Neural cell (in vitro differentiated cells): Measurements from ENCODE around the gene BCL7B.

Experiments used
- CTCF ChIP-seq: fragments of 450-650 bp; IDR thresholded peaks from 2 replicates; pipeline ENCODE4 v1.5.1; 2014; ENCODE audit warnings: antibody characterized with exemption, mild to moderate bottlenecking, moderate library complexity; ENCODE audit not compliant: poor library complexity, severe bottlenecking
- EP300 ChIP-seq: fragments of 450-650 bp; conservative IDR thresholded peaks from 2 replicates; pipeline ENCODE4 v1.6.1; 2014; ENCODE audit warnings: antibody characterized with exemption, mild to moderate bottlenecking, moderate library complexity; ENCODE audit not compliant: poor library complexity, severe bottlenecking
- EZH2 ChIP-seq: fragments of 200-600, 300-800 bp; shearing (Covaris generic), sonication (generic); IDR thresholded peaks from 2 replicates; pipeline ENCODE4 v1.6.1; 2014; ENCODE audit warnings: antibody characterized with exemption, low read length, borderline replicate concordance, mild to moderate bottlenecking; ENCODE audit not compliant: insufficient read depth, poor library complexity, severe bottlenecking
- POLR2AphosphoS5 ChIP-seq: IDR thresholded peaks from 2 replicates; pipeline ENCODE4 v1.6.1; 2012
- RAD21 ChIP-seq: fragments of 450-650 bp; conservative IDR thresholded peaks from 2 replicates; pipeline ENCODE4 v1.6.1; 2014; ENCODE audit warnings: antibody characterized with exemption, mild to moderate bottlenecking, moderate library complexity

GRCh38 chr7:73572767-73573186 lies 15.3 kb upstream of the BCL7B start:
- TF ChIP-seq POLR2AphosphoS5: no peak
- no peak for TF ChIP-seq CTCF
- TF ChIP-seq RAD21: no peak
- no peak for TF ChIP-seq EZH2
- TF ChIP-seq EP300: no peak
